Ishikawa (cell line): ENCODE data around the gene BMERB1.

Source experiments
- CEBPB ChIP-seq: IDR thresholded peaks from 2 replicates; pipeline ENCODE4 v1.6.1; 2012
- EP300 ChIP-seq: IDR thresholded peaks from 2 replicates; pipeline ENCODE4 v1.6.1; 2012; ENCODE audit warnings: borderline replicate concordance
- MAX ChIP-seq: IDR thresholded peaks from 2 replicates; pipeline ENCODE4 v1.6.1; 2012
- RAD21 ChIP-seq: IDR thresholded peaks from 2 replicates; pipeline ENCODE4 v1.6.1; 2012; ENCODE audit warnings: low read depth
- REST ChIP-seq: IDR thresholded peaks from 2 replicates; pipeline ENCODE4 v1.6.1; 2012; ENCODE audit warnings: low read depth, mild to moderate bottlenecking

- TF ChIP-seq REST (no peak), MAX (no peak), RAD21 (no peak), CEBPB (no peak), EP300 (no peak)
Observed at GRCh38 chr16:15571557-15571956, 137.2 kb downstream of the BMERB1 start.
